HEK293 (cell line): ENCODE measurements around the gene CPSF2.

Experiments
- BCL6B ChIP-seq: fragments of 450-650 bp; formaldehyde crosslinking; IDR thresholded peaks from 2 replicates; pipeline ENCODE4 v1.5.1; 2017; ENCODE audit warnings: missing biosample characterization, missing genetic modification characterization
- GLIS2 ChIP-seq: fragments of 450-650 bp; formaldehyde crosslinking; IDR thresholded peaks from 2 replicates; pipeline ENCODE4 v1.5.1; 2016; ENCODE audit warnings: missing biosample characterization, missing genetic modification characterization
- OVOL3 ChIP-seq: fragments of 450-650 bp; formaldehyde crosslinking; IDR thresholded peaks from 2 replicates; pipeline ENCODE4 v1.5.1; 2016; ENCODE audit warnings: missing biosample characterization, missing genetic modification characterization
- PRDM4 ChIP-seq: fragments of 450-650 bp; formaldehyde crosslinking; IDR thresholded peaks from 2 replicates; pipeline ENCODE4 v1.5.1; 2017; ENCODE audit warnings: missing biosample characterization, missing genetic modification characterization
- YY1 ChIP-seq: fragments of 450-650 bp; formaldehyde crosslinking; IDR thresholded peaks from 2 replicates; pipeline ENCODE4 v1.5.1; 2018; ENCODE audit warnings: missing biosample characterization, missing genetic modification characterization
- ZFHX2 ChIP-seq: fragments of 450-650 bp; formaldehyde crosslinking; conservative IDR thresholded peaks from 2 replicates; pipeline ENCODE4 v1.5.1; 2016; ENCODE audit warnings: missing biosample characterization, missing genetic modification characterization
- ZNF140 ChIP-seq: fragments of 450-650 bp; formaldehyde crosslinking; IDR thresholded peaks from 2 replicates; pipeline ENCODE4 v1.5.1; 2016; ENCODE audit warnings: missing biosample characterization, missing genetic modification characterization
- ZNF146 ChIP-seq: fragments of 450-650 bp; formaldehyde crosslinking; IDR thresholded peaks from 2 replicates; pipeline ENCODE4 v1.5.1; 2016; ENCODE audit warnings: missing biosample characterization, missing genetic modification characterization
- ZNF184 ChIP-seq: fragments of 450-650 bp; IDR thresholded peaks from 2 replicates; pipeline ENCODE4 v1.5.1; 2018; ENCODE audit warnings: missing biosample characterization, mild to moderate bottlenecking, missing genetic modification characterization
- ZNF341 ChIP-seq: fragments of 450-650 bp; formaldehyde crosslinking; IDR thresholded peaks from 2 replicates; pipeline ENCODE4; 2016; ENCODE audit warnings: low read depth, missing biosample characterization, missing genetic modification characterization
- ZNF561 ChIP-seq: fragments of 450-650 bp; IDR thresholded peaks from 2 replicates; pipeline ENCODE4 v1.5.1; 2018; ENCODE audit warnings: missing biosample characterization, missing genetic modification characterization, borderline replicate concordance
- TF ChIP-seq, protein P1 (sequence below): fragments of 450-650 bp; formaldehyde crosslinking; IDR thresholded peaks from 2 replicates; pipeline ENCODE4 v1.5.1; 2016; ENCODE audit warnings: missing biosample characterization, missing genetic modification characterization
- TF ChIP-seq, protein P2 (sequence below): fragments of 450-650 bp; formaldehyde crosslinking; IDR thresholded peaks from 2 replicates; pipeline ENCODE4 v1.5.1; 2016; ENCODE audit warnings: missing biosample characterization, missing genetic modification characterization
- TF ChIP-seq, protein P3 (sequence below): fragments of 450-650 bp; formaldehyde crosslinking; IDR thresholded peaks from 2 replicates; pipeline ENCODE4 v1.5.1; 2016; ENCODE audit warnings: missing biosample characterization, missing genetic modification characterization

DNA sequence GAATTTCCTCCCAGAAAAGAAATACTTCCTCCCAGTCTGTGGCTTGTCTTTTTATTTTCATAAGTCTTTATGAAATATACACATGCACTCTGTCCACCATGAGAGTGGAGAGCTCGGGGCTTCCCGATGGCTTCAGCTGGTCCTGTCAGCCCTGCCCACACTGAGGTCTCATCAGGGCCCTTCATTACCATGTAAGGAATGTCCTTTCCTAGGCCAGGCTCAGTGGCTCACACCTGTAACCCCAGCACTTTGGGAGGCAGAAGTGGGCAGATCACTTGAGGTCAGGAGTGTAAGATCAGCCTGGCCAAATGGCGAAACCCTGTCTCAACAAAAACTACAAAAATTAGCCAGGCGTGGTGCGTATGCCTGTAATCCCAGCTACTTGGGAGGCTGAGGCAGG, 77.0 kb downstream of the CPSF2 start:
- TF ChIP-seq, protein P1, sequence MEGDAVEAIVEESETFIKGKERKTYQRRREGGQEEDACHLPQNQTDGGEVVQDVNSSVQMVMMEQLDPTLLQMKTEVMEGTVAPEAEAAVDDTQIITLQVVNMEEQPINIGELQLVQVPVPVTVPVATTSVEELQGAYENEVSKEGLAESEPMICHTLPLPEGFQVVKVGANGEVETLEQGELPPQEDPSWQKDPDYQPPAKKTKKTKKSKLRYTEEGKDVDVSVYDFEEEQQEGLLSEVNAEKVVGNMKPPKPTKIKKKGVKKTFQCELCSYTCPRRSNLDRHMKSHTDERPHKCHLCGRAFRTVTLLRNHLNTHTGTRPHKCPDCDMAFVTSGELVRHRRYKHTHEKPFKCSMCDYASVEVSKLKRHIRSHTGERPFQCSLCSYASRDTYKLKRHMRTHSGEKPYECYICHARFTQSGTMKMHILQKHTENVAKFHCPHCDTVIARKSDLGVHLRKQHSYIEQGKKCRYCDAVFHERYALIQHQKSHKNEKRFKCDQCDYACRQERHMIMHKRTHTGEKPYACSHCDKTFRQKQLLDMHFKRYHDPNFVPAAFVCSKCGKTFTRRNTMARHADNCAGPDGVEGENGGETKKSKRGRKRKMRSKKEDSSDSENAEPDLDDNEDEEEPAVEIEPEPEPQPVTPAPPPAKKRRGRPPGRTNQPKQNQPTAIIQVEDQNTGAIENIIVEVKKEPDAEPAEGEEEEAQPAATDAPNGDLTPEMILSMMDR = no peak
- no peak for TF ChIP-seq ZNF341 (tag by site-specific recombination)
- TF ChIP-seq ZNF146 (tag by site-specific recombination) = no peak
- TF ChIP-seq BCL6B (tag by site-specific recombination) = no peak
- TF ChIP-seq, protein P2, sequence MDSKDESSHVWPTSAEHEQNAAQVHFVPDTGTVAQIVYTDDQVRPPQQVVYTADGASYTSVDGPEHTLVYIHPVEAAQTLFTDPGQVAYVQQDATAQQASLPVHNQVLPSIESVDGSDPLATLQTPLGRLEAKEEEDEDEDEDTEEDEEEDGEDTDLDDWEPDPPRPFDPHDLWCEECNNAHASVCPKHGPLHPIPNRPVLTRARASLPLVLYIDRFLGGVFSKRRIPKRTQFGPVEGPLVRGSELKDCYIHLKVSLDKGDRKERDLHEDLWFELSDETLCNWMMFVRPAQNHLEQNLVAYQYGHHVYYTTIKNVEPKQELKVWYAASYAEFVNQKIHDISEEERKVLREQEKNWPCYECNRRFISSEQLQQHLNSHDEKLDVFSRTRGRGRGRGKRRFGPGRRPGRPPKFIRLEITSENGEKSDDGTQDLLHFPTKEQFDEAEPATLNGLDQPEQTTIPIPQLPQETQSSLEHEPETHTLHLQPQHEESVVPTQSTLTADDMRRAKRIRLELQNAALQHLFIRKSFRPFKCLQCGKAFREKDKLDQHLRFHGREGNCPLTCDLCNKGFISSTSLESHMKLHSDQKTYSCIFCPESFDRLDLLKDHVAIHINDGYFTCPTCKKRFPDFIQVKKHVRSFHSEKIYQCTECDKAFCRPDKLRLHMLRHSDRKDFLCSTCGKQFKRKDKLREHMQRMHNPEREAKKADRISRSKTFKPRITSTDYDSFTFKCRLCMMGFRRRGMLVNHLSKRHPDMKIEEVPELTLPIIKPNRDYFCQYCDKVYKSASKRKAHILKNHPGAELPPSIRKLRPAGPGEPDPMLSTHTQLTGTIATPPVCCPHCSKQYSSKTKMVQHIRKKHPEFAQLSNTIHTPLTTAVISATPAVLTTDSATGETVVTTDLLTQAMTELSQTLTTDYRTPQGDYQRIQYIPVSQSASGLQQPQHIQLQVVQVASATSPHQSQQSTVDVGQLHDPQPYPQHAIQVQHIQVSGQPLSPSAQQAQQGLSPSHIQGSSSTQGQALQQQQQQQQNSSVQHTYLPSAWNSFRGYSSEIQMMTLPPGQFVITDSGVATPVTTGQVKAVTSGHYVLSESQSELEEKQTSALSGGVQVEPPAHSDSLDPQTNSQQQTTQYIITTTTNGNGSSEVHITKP (tag by site-specific recombination) = no peak
- no peak for TF ChIP-seq OVOL3 (tag by site-specific recombination)
- TF ChIP-seq ZNF561 (tag by site-specific recombination) = no peak
- TF ChIP-seq PRDM4 (tag by site-specific recombination) = no peak
- no peak for TF ChIP-seq ZNF184
- TF ChIP-seq, protein P3, sequence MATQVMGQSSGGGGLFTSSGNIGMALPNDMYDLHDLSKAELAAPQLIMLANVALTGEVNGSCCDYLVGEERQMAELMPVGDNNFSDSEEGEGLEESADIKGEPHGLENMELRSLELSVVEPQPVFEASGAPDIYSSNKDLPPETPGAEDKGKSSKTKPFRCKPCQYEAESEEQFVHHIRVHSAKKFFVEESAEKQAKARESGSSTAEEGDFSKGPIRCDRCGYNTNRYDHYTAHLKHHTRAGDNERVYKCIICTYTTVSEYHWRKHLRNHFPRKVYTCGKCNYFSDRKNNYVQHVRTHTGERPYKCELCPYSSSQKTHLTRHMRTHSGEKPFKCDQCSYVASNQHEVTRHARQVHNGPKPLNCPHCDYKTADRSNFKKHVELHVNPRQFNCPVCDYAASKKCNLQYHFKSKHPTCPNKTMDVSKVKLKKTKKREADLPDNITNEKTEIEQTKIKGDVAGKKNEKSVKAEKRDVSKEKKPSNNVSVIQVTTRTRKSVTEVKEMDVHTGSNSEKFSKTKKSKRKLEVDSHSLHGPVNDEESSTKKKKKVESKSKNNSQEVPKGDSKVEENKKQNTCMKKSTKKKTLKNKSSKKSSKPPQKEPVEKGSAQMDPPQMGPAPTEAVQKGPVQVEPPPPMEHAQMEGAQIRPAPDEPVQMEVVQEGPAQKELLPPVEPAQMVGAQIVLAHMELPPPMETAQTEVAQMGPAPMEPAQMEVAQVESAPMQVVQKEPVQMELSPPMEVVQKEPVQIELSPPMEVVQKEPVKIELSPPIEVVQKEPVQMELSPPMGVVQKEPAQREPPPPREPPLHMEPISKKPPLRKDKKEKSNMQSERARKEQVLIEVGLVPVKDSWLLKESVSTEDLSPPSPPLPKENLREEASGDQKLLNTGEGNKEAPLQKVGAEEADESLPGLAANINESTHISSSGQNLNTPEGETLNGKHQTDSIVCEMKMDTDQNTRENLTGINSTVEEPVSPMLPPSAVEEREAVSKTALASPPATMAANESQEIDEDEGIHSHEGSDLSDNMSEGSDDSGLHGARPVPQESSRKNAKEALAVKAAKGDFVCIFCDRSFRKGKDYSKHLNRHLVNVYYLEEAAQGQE (tag by site-specific recombination) = no peak
- no peak for TF ChIP-seq ZFHX2 (tag by site-specific recombination)
- no peak for TF ChIP-seq YY1 (tag by site-specific recombination)
- no peak for TF ChIP-seq GLIS2 (tag by site-specific recombination)
- no peak for TF ChIP-seq ZNF140 (tag by site-specific recombination)
